Left renal pelvis (tissue), 4 donors: Measurements from ENCODE around the gene PDE4B. TPM values are rescaled to one million over a fixed set of nuclear protein-coding genes. Genes with fewer than 3 reads are reported as not detected.

ENCODE experiments used
- DNase-seq, 4 donors: peaks; one replicate each; pipeline ENCODE4 v3.0.0-alpha.2; 2013; ENCODE audit warnings: low read depth in 4 of 4, low spot score in 3 of 4
- polyA plus RNA-seq, 4 donors: library from polyadenylated mRNA; unstranded; fragments of 120-200 nt; gene quantifications; one replicate each; pipeline ENCODE4 v1.2.1, GENCODE V29; 2013; ENCODE audit not compliant: insufficient read length in 4 of 4

Gene PDE4B
- polyA plus RNA-seq, 4 donors: 6.5 to 11.2 (median 8.3) TPM

- DNase-seq: no peak
These were observed 533.1 kb downstream of the PDE4B start for GRCh38 chr1:66325594-66326380.

- no peak for DNase-seq
These were observed 534.2 kb downstream of the PDE4B start for GRCh38 chr1:66326867-66327266.

- no peak for DNase-seq
These were observed 534.9 kb downstream of the PDE4B start for GRCh38 chr1:66327588-66327987.

GRCh38 chr1:66328896-66329295 lies 536.2 kb downstream of the PDE4B start:
- DNase-seq: no peak

- DNase-seq: no peak
These were observed 538.0 kb downstream of the PDE4B start for GRCh38 chr1:66330722-66331141.

- DNase-seq: no peak
These were observed 539.2 kb downstream of the PDE4B start for GRCh38 chr1:66331658-66332547.

- DNase-seq: no peak
These were observed 539.8 kb downstream of the PDE4B start for GRCh38 chr1:66332548-66332901.

- no peak for DNase-seq
These were observed 540.9 kb downstream of the PDE4B start for GRCh38 chr1:66333466-66334199.

- DNase-seq: no peak
These were observed 541.6 kb downstream of the PDE4B start for GRCh38 chr1:66334318-66334717.

- no peak for DNase-seq
These were observed 542.4 kb downstream of the PDE4B start for GRCh38 chr1:66335125-66335524.

GRCh38 chr1:66335859-66336640 lies 543.4 kb downstream of the PDE4B start:
- no peak for DNase-seq

GRCh38 chr1:66336641-66336990 lies 543.9 kb downstream of the PDE4B start:
- no peak for DNase-seq

- DNase-seq: no peak
These were observed 544.6 kb downstream of the PDE4B start for GRCh38 chr1:66337249-66337648.

- DNase-seq: no peak
These were observed 547.2 kb downstream of the PDE4B start for GRCh38 chr1:66339944-66340343.

- DNase-seq: no peak
These were observed 548.9 kb downstream of the PDE4B start for GRCh38 chr1:66341446-66342089.

GRCh38 chr1:66342707-66343106 lies 550.0 kb downstream of the PDE4B start:
- DNase-seq: no peak

GRCh38 chr1:66343569-66344325 lies 551.1 kb downstream of the PDE4B start:
- no peak for DNase-seq

- no peak for DNase-seq
These were observed 553.5 kb downstream of the PDE4B start for GRCh38 chr1:66346057-66346795.

- DNase-seq: no peak
These were observed 554.2 kb downstream of the PDE4B start for GRCh38 chr1:66346873-66347272.
